ENCODE measurements around the gene ATXN2. TPM values are rescaled to one million over a fixed set of nuclear protein-coding genes. Genes with fewer than 3 reads are reported as not detected.

Gene ATXN2
- total and polyA plus RNA-seq, 2 of the 4 experiments (the other 2 are of a cell fraction): 12.4 to 66.5 TPM

GRCh38 chr12:111442301-111443045 is 156.6 kb downstream of the ATXN2 start:
- intact Hi-C loops (cut with micrococcal nuclease): no loop called here
- H2BK15ac ChIP-seq (ENCODE audit: low read depth, low read length): no peak overlapping the region
- peaks cover 45% of the 10 kb centered on the region for H3K36me3 ChIP-seq (ENCODE audit: control insufficient read depth, insufficient read depth, low read length)
- peaks cover 25% of the 10 kb centered on the region for H3K4me1 ChIP-seq (ENCODE audit: control insufficient read depth, insufficient read depth, low read length)
- H3K4ac ChIP-seq (ENCODE audit: low read depth, low read length): no peak overlapping the region
- BruUV-seq (replicated peaks): no TSS peak
- H3K14ac ChIP-seq (replicated peaks; ENCODE audit: low read depth, low read length): no peak overlapping the region
- no peak overlapping the region for H3K9ac ChIP-seq (ENCODE audit: low read depth, low read length)
- H2BK20ac ChIP-seq (ENCODE audit: low read depth, low read length): no peak overlapping the region
- ChIA-PET POLR2A (ENCODE audit: unreplicated experiment) (interaction anchor here (0.5 kb wide), 1 partner anchor 27 kb away, joined by 10 read pairs; no protein-coding TSS in a partner anchor), CTCF (interaction anchor here (2.0 kb wide), 1 partner anchor 46 kb away, joined by 10 read pairs; no protein-coding TSS in a partner anchor)
- dilution Hi-C loops (cut with HindIII; ENCODE audit: low sequenced_read_pairs, unreplicated experiment): no loop called here
- 82% methylated on average over 4 of the region's 10 CpGs; no CpG with 5 or more reads in 1 of the 2 experiments for WGBS, 2 experiments (ENCODE audit: extremely low coverage in 2 of 2, insufficient read length in 1 of 2)
- TF ChIP-seq RCOR1 (IDR thresholded peaks at IDR 0.05; ENCODE audit: insufficient replicate concordance, low read length): no peak
- TF ChIP-seq RAD21 (IDR thresholded peaks at IDR 0.05; ENCODE audit: low read length): no peak
- TF ChIP-seq SMC3 (IDR thresholded peaks at IDR 0.05; ENCODE audit: low read depth, low read length): no peak
- no peak overlapping the region for H3K4me3 ChIP-seq (ENCODE audit: insufficient read depth, low read depth, low read length)
- H3K56ac ChIP-seq (ENCODE audit: extremely low read depth, insufficient read depth, low read length): no peak overlapping the region
- no peak overlapping the region for H4K91ac ChIP-seq (ENCODE audit: insufficient read depth, low read depth, low read length)
- no peak overlapping the region for H2BK5ac ChIP-seq (ENCODE audit: low read depth, low read length, poor library complexity, severe bottlenecking)
- H3K79me1 ChIP-seq (ENCODE audit: low read depth in 1 of 2, low read length in 2 of 2): peaks cover 18 to 91% of the 10 kb centered on the region in 2 experiments; a peak in 3 of 4 replicates
- H3K27ac ChIP-seq (ENCODE audit: insufficient read depth, low read length): 0 out of 2 replicates have a peak overlapping the region, but pooled peaks have one; percentile 2
- H3K9me3 ChIP-seq (ENCODE audit: control insufficient read depth, insufficient read depth, low read length): no peaks in the 10 kb centered on the region
- DNase-seq (no peak), ATAC-seq (ENCODE audit: low read depth) (no peak)
- H2AFZ ChIP-seq (replicated peaks; ENCODE audit: low read length, poor library complexity): peak overlapping the region; percentile 16
- H3K27me3 ChIP-seq (ENCODE audit: control insufficient read depth, insufficient read depth, low read length): no peaks in the 10 kb centered on the region
- H2BK120ac ChIP-seq (ENCODE audit: low read depth, low read length): no peak overlapping the region
- H2AK9ac ChIP-seq (replicated peaks; ENCODE audit: low read depth, low read length, poor library complexity): peak overlapping the region; percentile 2
- no peak overlapping the region for H3K23ac ChIP-seq (ENCODE audit: low read depth, low read length)
- in situ Hi-C loops (cut with MboI; ENCODE audit: low sequenced_read_pairs): no loop called here
- no peak overlapping the region for H3K4me2 ChIP-seq (ENCODE audit: low read depth, low read length)
- no peak overlapping the region for H4K5ac ChIP-seq (ENCODE audit: low read depth, low read length)
- H3K18ac ChIP-seq (ENCODE audit: low read depth, low read length): no peak overlapping the region
- peaks cover 85% of the 10 kb centered on the region for H4K20me1 ChIP-seq (ENCODE audit: insufficient read depth, low read length)
- peaks cover 26% of the 10 kb centered on the region for H3K9me1 ChIP-seq (ENCODE audit: insufficient read depth, low read length)
- H4K8ac ChIP-seq (ENCODE audit: low read depth in 2 of 2, low read length in 2 of 2): peak overlapping the region in 1 of 2 experiments; percentile 37; a peak in 1 of 4 replicates
- H2AK5ac ChIP-seq (ENCODE audit: low read depth, low read length): no peak overlapping the region
